Brain microvascular endothelial cell (primary cell): ENCODE measurements around the gene NABP1.
"Not testable (repeated sequence)": the region's sequence is repeated elsewhere in the genome, so short reads cannot be mapped to it uniquely, and the experiment has no call there.

Source experiments
- DNase-seq: peaks from one replicate; pipeline ENCODE4 v3.0.0-alpha.2; 2020
- H3K27ac ChIP-seq: fragments of 250-450 bp; sonication (Bioruptor Pico); 2 replicates; pipeline ENCODE4 v1.5.1; 2020; ENCODE audit warnings: mild to moderate bottlenecking, moderate library complexity
- H3K27me3 ChIP-seq: fragments of 250-450 bp; sonication (Bioruptor Pico); replicated peaks from 2 replicates; pipeline ENCODE4 v1.5.1; 2020; ENCODE audit warnings: mild to moderate bottlenecking
- H3K36me3 ChIP-seq: fragments of 250-450 bp; sonication (Bioruptor Pico); replicated peaks from 2 replicates; pipeline ENCODE4 v1.5.1; 2020; ENCODE audit warnings: mild to moderate bottlenecking
- H3K4me3 ChIP-seq: 2 replicates; pipeline ENCODE4 v1.5.1; 2011; ENCODE audit warnings: low read depth, mild to moderate bottlenecking, control low read depth, low read length, moderate library complexity
- CTCF ChIP-seq: IDR thresholded peaks from 2 replicates; pipeline ENCODE4 v1.5.1; 2011; ENCODE audit warnings: low read depth, mild to moderate bottlenecking, moderate library complexity, low read length, control low read depth, inconsistent platforms; ENCODE audit errors: missing control alignments
- in situ Hi-C: cut with HindIII; loops from 2 replicates; pipeline ENCODE4 v1.10.0; 2017; ENCODE audit warnings: low sequenced_read_pairs, low pct_ligation_motif_present

The NABP1 gene

GRCh38 chr2:191638079-191638801 is 39.7 kb upstream of the NABP1 start:
- Histone ChIP-seq H3K4me3 (no peak overlapping the region), H3K27me3 (no peaks in the 10 kb centered on the region), H3K36me3 (no peaks in the 10 kb centered on the region), H3K27ac (peak overlapping the region; percentile 94)
- no peak for DNase-seq
- in situ Hi-C loops = no loop called here
- no peak for TF ChIP-seq CTCF

- Histone ChIP-seq H3K27me3 (no peaks in the 10 kb centered on the region), H3K36me3 (no peaks in the 10 kb centered on the region), H3K4me3 (no peak overlapping the region), H3K27ac (no peak overlapping the region)
- no peak for DNase-seq
- TF ChIP-seq CTCF = no peak
- in situ Hi-C loops = no loop called here
Measured at GRCh38 chr2:191638802-191639172, 39.1 kb upstream of the NABP1 start.

GRCh38 chr2:191641609-191642008 is 36.3 kb upstream of the NABP1 start:
- TF ChIP-seq CTCF = no peak
- no peak overlapping the region for H3K4me3 ChIP-seq
- no peaks in the 10 kb centered on the region for H3K36me3 ChIP-seq
- no peaks in the 10 kb centered on the region for H3K27me3 ChIP-seq
- in situ Hi-C loops = no loop called here
- no peak for DNase-seq
- no peak overlapping the region for H3K27ac ChIP-seq

- H3K27me3 ChIP-seq = no peaks in the 10 kb centered on the region
- no peak for TF ChIP-seq CTCF
- no peaks in the 10 kb centered on the region for H3K36me3 ChIP-seq
- DNase-seq = no peak
- in situ Hi-C loops = no loop called here
- H3K27ac ChIP-seq = no peak overlapping the region
- no peak overlapping the region for H3K4me3 ChIP-seq
Measured at GRCh38 chr2:191642541-191642940, 35.4 kb upstream of the NABP1 start.

- in situ Hi-C loops = no loop called here
- H3K36me3 ChIP-seq = no peaks in the 10 kb centered on the region
- no peak overlapping the region for H3K4me3 ChIP-seq
- no peaks in the 10 kb centered on the region for H3K27me3 ChIP-seq
- no peak overlapping the region for H3K27ac ChIP-seq
- no peak for DNase-seq
- TF ChIP-seq CTCF = no peak
Measured at GRCh38 chr2:191643429-191643828, 34.5 kb upstream of the NABP1 start.

GRCh38 chr2:191644613-191645012 is 33.3 kb upstream of the NABP1 start:
- in situ Hi-C loops, H3K27ac ChIP-seq, DNase-seq, H3K27me3 ChIP-seq, H3K4me3 ChIP-seq, H3K36me3 ChIP-seq: not testable (repeated sequence)
